Measurements from ENCODE around the gene HS3ST1. TPM values are rescaled to one million over a fixed set of nuclear protein-coding genes. Genes with fewer than 3 reads are reported as not detected.

Gene HS3ST1
- polyA plus RNA-seq (ENCODE audit: insufficient read length), result 0.68 TPM
- long read RNA-seq, donor 1, full-length matches to known transcripts, result 2 of 2 reads
- long read RNA-seq, donor 1, partial matches to known transcripts, result 0 of 2 reads
- long read RNA-seq, donor 1, other reads (novel, unspliced or antisense), result 0 of 2 reads
- long read RNA-seq, donor 2, full-length matches to known transcripts, result 2 of 2 reads
- long read RNA-seq, donor 2, partial matches to known transcripts, result 0 of 2 reads
- long read RNA-seq, donor 2, other reads (novel, unspliced or antisense), result 0 of 2 reads
- long read RNA-seq, donor 3, full-length matches to known transcripts, result 2 of 2 reads
- long read RNA-seq, donor 3, partial matches to known transcripts, result 0 of 2 reads
- long read RNA-seq, donor 3, other reads (novel, unspliced or antisense), result 0 of 2 reads
- long read RNA-seq, donor 4, result 0 reads
- long read RNA-seq, donor 5, full-length matches to known transcripts, result 1 of 1 reads
- long read RNA-seq, donor 5, partial matches to known transcripts, result 0 of 1 reads
- long read RNA-seq, donor 5, other reads (novel, unspliced or antisense), result 0 of 1 reads
- long read RNA-seq, donor 6, full-length matches to known transcripts, result 2 of 2 reads
- long read RNA-seq, donor 6, partial matches to known transcripts, result 0 of 2 reads
- long read RNA-seq, donor 6, other reads (novel, unspliced or antisense), result 0 of 2 reads
- long read RNA-seq, donor 7, full-length matches to known transcripts, result 3 of 3 reads
- long read RNA-seq, donor 7, partial matches to known transcripts, result 0 of 3 reads
- long read RNA-seq, donor 7, other reads (novel, unspliced or antisense), result 0 of 3 reads
- long read RNA-seq, donor 8, result 0 reads

- no peak for DNase-seq
Observed at GRCh38 chr4:11428231-11428898, at the start of gene HS3ST1. TSS of gene HS3ST1 (minus strand) at chr4:11428894. CDS start at chr4:11400005, 28,889 bp downstream.

DNA sequence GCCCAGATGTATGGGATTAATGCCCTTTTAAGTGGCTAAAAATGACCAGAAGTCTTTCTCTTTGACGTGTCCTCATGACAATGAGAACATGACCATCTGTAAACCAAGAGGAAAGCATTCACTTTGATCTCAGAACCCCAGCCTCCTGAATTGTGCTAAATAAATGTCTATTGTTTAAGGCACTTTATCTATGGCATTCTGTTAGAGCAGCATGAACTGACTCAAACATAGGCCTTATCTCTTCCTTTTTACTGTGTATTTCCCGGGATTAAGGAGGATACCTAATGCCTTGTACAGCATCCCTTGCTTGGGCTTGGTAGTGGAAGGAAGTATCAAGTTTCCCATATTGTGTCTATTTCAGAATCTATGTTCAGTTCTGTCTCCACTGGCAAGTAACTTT, 47.2 kb upstream of the HS3ST1 start:
- no peak for DNase-seq

- DNase-seq, result no peak
Observed at GRCh38 chr4:11474146-11474545, 45.5 kb upstream of the HS3ST1 start.

DNA sequence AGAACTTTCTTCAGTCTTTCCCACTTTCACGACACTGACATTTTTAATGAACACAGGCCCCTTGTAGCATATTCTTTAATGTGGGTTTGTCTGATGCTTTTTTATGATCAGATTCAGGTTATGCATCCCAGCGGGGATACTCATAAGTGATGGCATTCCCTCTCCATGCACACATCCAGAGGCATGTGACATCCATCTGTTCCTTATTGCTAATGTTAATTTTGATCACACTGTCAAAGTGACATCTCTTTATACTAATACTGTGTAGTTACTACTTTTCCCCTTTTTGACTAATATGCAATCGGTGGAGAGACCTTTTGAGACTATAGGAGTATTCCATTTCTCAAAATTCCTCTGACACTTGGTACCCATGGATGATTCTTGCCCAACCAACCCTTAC, 43.8 kb upstream of the HS3ST1 start:
- no peak for DNase-seq

DNA sequence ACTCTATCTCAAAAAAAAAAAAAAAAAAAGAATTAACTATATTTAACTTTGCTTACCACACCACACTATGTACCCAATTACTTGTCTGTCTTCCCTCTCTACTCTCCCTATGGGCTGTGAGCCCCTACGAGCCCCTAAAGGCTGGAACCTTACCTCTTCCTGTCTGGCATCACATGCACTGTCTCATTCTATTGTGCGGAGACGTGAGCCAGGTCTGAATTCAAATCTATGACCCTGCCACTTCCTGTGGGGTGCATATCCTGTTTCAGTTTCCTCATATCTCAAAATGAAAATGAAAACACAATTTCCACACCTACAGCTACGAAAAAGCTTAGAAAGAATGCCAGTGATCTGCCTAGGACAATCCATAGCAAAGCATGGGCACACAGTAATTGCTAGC, 42.9 kb upstream of the HS3ST1 start:
- no peak for DNase-seq

DNA sequence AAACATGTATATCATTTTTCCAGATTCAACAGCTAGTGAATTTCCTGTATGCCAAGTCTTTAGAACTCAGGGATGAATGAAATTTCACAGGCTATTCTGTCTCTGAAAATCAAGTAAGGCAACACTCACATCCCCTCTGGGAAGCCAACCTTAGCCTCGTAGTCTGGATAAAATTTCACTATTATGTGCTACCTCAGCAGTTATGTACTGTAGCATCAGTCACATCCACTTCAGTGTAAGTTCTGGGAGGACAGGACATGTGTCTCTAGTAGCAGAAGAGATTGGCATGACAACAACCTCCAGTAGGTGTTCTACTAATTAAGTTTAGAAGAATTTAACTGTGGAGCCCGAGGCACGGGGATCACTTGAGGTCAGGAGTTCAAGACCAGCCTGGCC, 42.4 kb upstream of the HS3ST1 start:
- no peak for DNase-seq

- DNase-seq, result no peak
Observed at GRCh38 chr4:11470438-11471045, 41.8 kb upstream of the HS3ST1 start.

GRCh38 chr4:11469650-11470437, 41.1 kb upstream of the HS3ST1 start:
- no peak for DNase-seq

- DNase-seq, result no peak
Observed at GRCh38 chr4:11468901-11469300, 40.2 kb upstream of the HS3ST1 start.

GRCh38 chr4:11467931-11468330, 39.2 kb upstream of the HS3ST1 start:
- DNase-seq, result no peak

- no peak for DNase-seq
Observed at GRCh38 chr4:11463707-11464106, 35.0 kb upstream of the HS3ST1 start.

GRCh38 chr4:11456401-11456800, 27.7 kb upstream of the HS3ST1 start:
- no peak for DNase-seq

DNA sequence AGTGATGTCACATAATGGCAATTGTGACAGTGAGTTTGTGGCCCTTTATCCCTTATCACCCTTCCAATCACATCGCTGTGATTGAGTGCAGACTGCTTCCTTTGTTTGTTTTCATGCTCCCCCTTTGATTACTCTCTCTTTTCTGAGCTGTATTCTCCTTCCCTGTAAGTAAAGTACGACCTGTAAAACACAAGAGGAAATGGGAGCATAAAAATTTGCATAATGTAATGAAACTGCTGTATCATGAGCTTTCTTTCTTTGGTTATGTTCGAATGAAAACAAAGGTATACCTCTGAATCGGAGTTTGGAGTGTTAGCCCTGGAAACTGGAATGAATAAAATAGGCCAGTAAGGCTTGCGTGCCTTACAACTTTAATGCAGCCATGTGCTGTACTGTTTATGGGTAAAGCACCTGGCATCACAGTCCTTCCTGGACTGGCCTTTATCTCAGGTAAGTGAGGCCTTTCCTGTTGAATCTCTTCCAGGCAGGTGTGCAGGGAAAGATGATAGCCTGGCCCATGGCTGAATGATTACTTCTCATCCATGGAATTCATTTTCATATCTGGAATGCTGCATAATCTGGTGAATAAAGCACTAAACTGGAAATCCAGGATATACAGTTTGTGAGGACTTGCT, 26.6 kb upstream of the HS3ST1 start:
- DNase-seq, result no peak

GRCh38 chr4:11451716-11452115, 23.0 kb upstream of the HS3ST1 start:
- no peak for DNase-seq

GRCh38 chr4:11446155-11446811, 17.6 kb upstream of the HS3ST1 start:
- no peak for DNase-seq

GRCh38 chr4:11441194-11441556, 12.5 kb upstream of the HS3ST1 start:
- DNase-seq, result no peak

DNA sequence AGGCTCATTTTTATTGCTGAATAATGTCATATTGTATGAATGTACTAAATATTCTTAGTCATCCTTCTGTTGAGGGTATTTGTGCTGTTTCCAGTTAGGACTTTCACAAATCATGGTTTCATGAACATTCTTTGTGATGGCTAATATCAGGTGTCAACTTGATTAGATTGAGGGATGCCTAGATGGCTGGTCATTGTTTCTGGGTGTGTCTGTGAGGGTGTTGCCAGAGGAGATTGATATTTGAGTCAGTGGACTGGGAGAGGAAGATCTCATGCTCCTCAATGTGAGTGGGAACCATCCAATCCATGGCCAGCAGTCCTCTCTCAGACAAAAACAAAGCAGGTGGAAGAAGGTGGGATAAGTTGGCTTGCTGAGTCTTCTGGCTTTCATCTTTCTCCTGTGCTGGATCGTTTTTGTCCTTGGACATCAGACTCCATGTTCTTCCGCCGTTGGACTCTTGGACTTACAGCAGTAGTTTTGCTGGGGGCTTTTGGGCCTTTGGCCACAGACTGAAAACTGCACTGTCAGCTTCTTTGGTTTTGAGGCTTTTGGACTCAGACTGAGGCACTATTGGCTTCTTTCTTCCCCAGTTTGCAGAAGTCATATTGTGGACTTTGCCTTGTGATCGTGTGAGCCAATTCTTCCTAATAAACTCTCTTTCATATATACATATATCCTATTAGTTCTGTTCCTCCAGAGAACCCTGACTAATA, 11.9 kb upstream of the HS3ST1 start:
- DNase-seq, result no peak

DNA sequence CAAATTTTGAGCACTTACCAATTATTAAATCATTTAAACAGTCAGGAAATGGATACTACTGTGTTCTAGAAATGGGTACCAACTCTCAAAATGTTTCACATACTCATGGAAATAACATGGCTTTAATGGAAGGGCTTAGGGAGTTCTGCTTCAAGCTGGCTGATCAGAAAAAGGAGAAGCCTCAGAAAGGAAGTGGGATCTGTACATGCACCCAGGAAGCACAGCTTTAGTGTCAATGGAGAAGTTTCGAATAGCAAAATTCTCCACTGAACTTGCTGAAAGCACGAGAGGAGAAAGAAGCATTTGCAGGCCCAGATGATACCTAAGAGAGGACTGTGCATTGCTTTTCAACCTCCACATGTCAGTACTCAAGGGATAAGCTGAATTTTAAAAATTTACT, 11.1 kb upstream of the HS3ST1 start:
- no peak for DNase-seq

- DNase-seq, result no peak
Observed at GRCh38 chr4:11438647-11439046, 10.0 kb upstream of the HS3ST1 start.

DNA sequence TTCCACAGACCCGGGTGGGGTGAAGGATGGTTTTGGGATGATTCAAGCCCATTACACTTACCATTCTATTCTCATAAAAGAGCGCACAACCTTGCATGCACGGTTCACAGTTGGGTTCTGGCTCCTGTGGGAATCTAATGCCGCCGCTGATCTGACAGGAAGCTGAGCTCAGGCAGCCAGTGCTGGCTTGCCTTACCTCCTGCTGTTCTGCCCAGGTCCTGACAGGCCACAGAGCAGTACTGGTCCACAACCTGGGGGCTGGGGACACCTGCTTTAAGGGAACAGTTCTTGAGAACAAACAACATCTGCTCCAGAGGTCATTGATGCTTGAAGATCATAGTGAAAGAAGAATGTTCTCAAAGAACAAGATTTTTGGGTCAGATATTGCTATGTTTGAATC, 8.0 kb upstream of the HS3ST1 start:
- no peak for DNase-seq

Data from left kidney (tissue), 8 donors.